Measurements from ENCODE around the gene SIL1. TPM values are rescaled to one million over a fixed set of nuclear protein-coding genes. Genes with fewer than 3 reads are reported as not detected.

The SIL1 gene
- polyA plus RNA-seq, 2 of the 4 experiments (the other 2 are of a cell fraction), result 27.6 to 45.5 TPM

GRCh38 chr5:138926688-138927448 lies 271.3 kb downstream of the SIL1 start:
- no peak for FAIRE-seq
- no peaks in the 10 kb centered on the region for H3K4me1 ChIP-seq
- POLR2A ChIA-PET, result no interaction called here
- no peak overlapping the region for H3K4me3 ChIP-seq
- no peak overlapping the region for H3K4me2 ChIP-seq
- no peaks in the 10 kb centered on the region for H3K9me3 ChIP-seq
- no peak for ATAC-seq
- DNase-seq (ENCODE audit: low read depth in 1 of 2, low spot score in 1 of 2), result no peak
- TF ChIP-seq BCL3 (IDR thresholded peaks at IDR 0.05) (no peak), HDAC2 (IDR thresholded peaks at IDR 0.05) (no peak), RFX5 (IDR thresholded peaks at IDR 0.05) (no peak), ELK1 (IDR thresholded peaks at IDR 0.05; ENCODE audit: low read depth, low read length) (no peak), RNF2 (IDR thresholded peaks at IDR 0.05; ENCODE audit: borderline replicate concordance, low read depth) (no peak), ZSCAN20 (CRISPR knock-in tag; IDR thresholded peaks at IDR 0.05) (no peak), ZNF302 (CRISPR knock-in tag; IDR thresholded peaks at IDR 0.05) (no peak), POLR2AphosphoS2 (conservative IDR thresholded peaks at IDR 0.05; ENCODE audit: low read length) (no peak), HOXA7 (CRISPR knock-in tag; IDR thresholded peaks at IDR 0.05) (no peak), REST (IDR thresholded peaks at IDR 0.05) (no peak), ZC3H11A (IDR thresholded peaks at IDR 0.05) (no peak), JUN (IDR thresholded peaks at IDR 0.05) (no peak), NPAS2 (CRISPR knock-in tag; IDR thresholded peaks at IDR 0.05; ENCODE audit: borderline replicate concordance) (no peak), HES2 (IDR thresholded peaks at IDR 0.05) (no peak)
- CTCF ChIA-PET, result interaction anchor here (1.2 kb wide), 1 partner anchor 27 kb away, joined by 3 read pairs; no protein-coding TSS in a partner anchor
- H3K27ac ChIP-seq, result no peak overlapping the region
- 91% methylated on average over 16 of the region's 16 CpGs for WGBS (ENCODE audit: missing lambda C conversion rate)

- no peak for FAIRE-seq
- POLR2A ChIA-PET, result no interaction called here
Observed at GRCh38 chr5:138926257-138926656, 271.9 kb downstream of the SIL1 start.

More at GRCh38 chr5:138926257-138926656, 271.9 kb downstream of the SIL1 start:
- Histone ChIP-seq H3K27ac (no peak overlapping the region), H3K4me1 (peaks cover 1% of the 10 kb centered on the region; the same call in 1 of the 3 replicates), H3K4me3 (no peak overlapping the region), H3K9me3 (no peaks in the 10 kb centered on the region), H3K4me2 (no peak overlapping the region)
- CTCF ChIA-PET, result interaction anchor here (0.5 to 1.2 kb wide), 3 partner anchors 25 to 347 kb away, joined by 3 read pairs; no protein-coding TSS in a partner anchor
- TF ChIP-seq ATOH8 (CRISPR knock-in tag; IDR thresholded peaks at IDR 0.05; ENCODE audit: low read depth), result no peak
- no peak for TF ChIP-seq FOSB (CRISPR knock-in tag; IDR thresholded peaks at IDR 0.05)
- TF ChIP-seq NPAS2 (CRISPR knock-in tag; IDR thresholded peaks at IDR 0.05; ENCODE audit: borderline replicate concordance), result no peak
- no peak for TF ChIP-seq SREBF2 (IDR thresholded peaks at IDR 0.05)
- no peak for TF ChIP-seq CBX8 (IDR thresholded peaks at IDR 0.05)
- TF ChIP-seq HMGXB4 (CRISPR knock-in tag; IDR thresholded peaks at IDR 0.05; ENCODE audit: borderline replicate concordance), result no peak
- no peak for TF ChIP-seq FOSL2 (IDR thresholded peaks at IDR 0.05)
- no peak for TF ChIP-seq FOSL2 (CRISPR knock-in tag; IDR thresholded peaks at IDR 0.05)
- no peak for TF ChIP-seq KDM5A (IDR thresholded peaks at IDR 0.05)
- TF ChIP-seq TFCP2L1 (CRISPR knock-in tag; IDR thresholded peaks at IDR 0.05), result no peak
- TF ChIP-seq HES2 (IDR thresholded peaks at IDR 0.05), result no peak
- no peak for TF ChIP-seq ZFP36 (IDR thresholded peaks at IDR 0.05; ENCODE audit: borderline replicate concordance, partially characterized antibody)
- TF ChIP-seq CTCF (IDR thresholded peaks at IDR 0.05), result no peak
- ATAC-seq, result no peak
- DNase-seq (ENCODE audit: low read depth in 1 of 2, low spot score in 1 of 2), result no peak
- 95% methylated on average over 11 of the region's 11 CpGs for WGBS (ENCODE audit: missing lambda C conversion rate)

Measured in A549 (cell line).